PFSK-1 (cell line): ENCODE measurements around the gene CRKL.

Source experiments
- REST ChIP-seq, 2 experiments: IDR thresholded peaks; 2 replicates each; pipeline versions ENCODE4 v1.6.1 to v1.8.0; 2011 to 2012; ENCODE audit warnings: low read depth in 2 of 2, low read length in 2 of 2, control low read depth in 1 of 2, inconsistent platforms in 1 of 2, mild to moderate bottlenecking in 1 of 2, moderate library complexity in 1 of 2; ENCODE audit not compliant: insufficient read depth in 1 of 2
- TAF1 ChIP-seq: IDR thresholded peaks from 2 replicates; pipeline ENCODE4 v1.6.1; 2012; ENCODE audit warnings: low read length, control low read depth, borderline replicate concordance; ENCODE audit not compliant: insufficient read depth

DNA sequence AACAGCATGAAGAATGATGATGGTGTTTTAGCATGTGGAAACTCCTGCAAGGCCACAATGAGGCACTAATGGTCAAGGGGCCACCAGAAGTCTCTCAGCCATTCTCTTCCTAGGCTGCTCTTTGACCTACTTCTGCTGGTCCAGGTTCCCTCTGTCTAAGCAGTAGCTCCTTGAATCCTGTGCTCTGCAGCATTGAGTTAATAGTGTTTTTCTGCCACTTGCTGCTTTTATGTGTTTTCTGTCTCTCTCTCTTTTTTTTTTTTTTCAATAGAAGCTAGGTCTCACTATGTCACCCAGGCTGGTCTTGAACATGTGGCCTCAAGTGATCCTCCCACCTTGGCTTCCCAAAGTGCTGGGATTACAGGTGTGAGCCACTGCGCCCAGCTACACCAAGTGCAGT is 29.8 kb downstream of the CRKL start:
- TF ChIP-seq TAF1 (no peak), REST (IDR thresholded peaks at IDR 0.05; ENCODE audit: insufficient read depth in 1 of 2, low read depth in 2 of 2, low read length in 2 of 2) (no peak)
